Astrocyte (in vitro differentiated cells and primary cell): ENCODE data around the gene WDCP. TPM values are rescaled to one million over a fixed set of nuclear protein-coding genes. Genes with fewer than 3 reads are reported as not detected.

Experiments used
- DNase-seq: peaks from one replicate; pipeline ENCODE4 v3.0.0-alpha.2; 2010; ENCODE audit warnings: low read depth
- FAIRE-seq: peaks from 2 replicates; lab custom pipeline; 2011; peaks lifted over from hg19 to GRCh38; lab: Jason Lieb, UNC
- H2AFZ ChIP-seq: 2 replicates; pipeline ENCODE4 v1.6.0; 2012; ENCODE audit warnings: low read depth, low read length, inconsistent platforms
- H3K27ac ChIP-seq: 2 replicates; pipeline ENCODE4 v1.5.1; 2011; ENCODE audit warnings: low read depth, low read length, inconsistent platforms
- H3K27me3 ChIP-seq: 2 replicates; pipeline ENCODE4 v1.6.0; 2011; ENCODE audit warnings: low read length, inconsistent platforms; ENCODE audit not compliant: insufficient read depth
- H3K36me3 ChIP-seq: 2 replicates; pipeline ENCODE4 v1.5.1; 2011; ENCODE audit warnings: low read length, inconsistent platforms; ENCODE audit not compliant: insufficient read depth
- H3K4me1 ChIP-seq: 2 replicates; pipeline ENCODE4 v1.5.1; 2011; ENCODE audit warnings: low read length, inconsistent platforms; ENCODE audit not compliant: insufficient read depth
- H3K4me2 ChIP-seq: 2 replicates; pipeline ENCODE4 v1.6.0; 2012; ENCODE audit warnings: low read length, inconsistent platforms
- H3K4me3 ChIP-seq: 2 replicates; pipeline ENCODE4 v1.5.1; 2011; ENCODE audit warnings: low read depth, mild to moderate bottlenecking, low read length, inconsistent platforms; ENCODE audit not compliant: insufficient read depth
- H3K79me2 ChIP-seq: 2 replicates; pipeline ENCODE4 v1.6.0; 2012; ENCODE audit warnings: mild to moderate bottlenecking, low read length, inconsistent platforms; ENCODE audit not compliant: insufficient read depth
- H3K9ac ChIP-seq: 2 replicates; pipeline ENCODE4 v1.6.0; 2012; ENCODE audit warnings: mild to moderate bottlenecking, low read length, inconsistent platforms
- H3K9me3 ChIP-seq: 2 replicates; pipeline ENCODE4 v1.5.1; 2012; ENCODE audit warnings: low read depth, mild to moderate bottlenecking, low read length, inconsistent platforms; ENCODE audit not compliant: insufficient read depth
- H4K20me1 ChIP-seq: 2 replicates; pipeline ENCODE4 v1.6.0; 2012; ENCODE audit warnings: low read length, inconsistent platforms; ENCODE audit not compliant: insufficient read depth
- H3K27ac Mint-ChIP-seq: one replicate; pipeline ENCODE4 v1.8.0; 2021; ENCODE audit warnings: mild to moderate bottlenecking, mixed read lengths; ENCODE audit not compliant: unreplicated experiment
- H3K27me3 Mint-ChIP-seq: one replicate; pipeline ENCODE4 v1.8.0; 2021; ENCODE audit warnings: low read depth, mixed read lengths; ENCODE audit not compliant: unreplicated experiment
- H3K36me3 Mint-ChIP-seq: one replicate; pipeline ENCODE4 v1.8.0; 2021; ENCODE audit warnings: low read depth, mixed read lengths; ENCODE audit not compliant: unreplicated experiment
- H3K4me1 Mint-ChIP-seq: one replicate; pipeline ENCODE4 v1.8.0; 2021; ENCODE audit warnings: low read depth, mixed read lengths; ENCODE audit not compliant: unreplicated experiment
- H3K4me3 Mint-ChIP-seq: one replicate; pipeline ENCODE4 v1.8.0; 2021; ENCODE audit warnings: mild to moderate bottlenecking, moderate library complexity, mixed read lengths; ENCODE audit not compliant: unreplicated experiment
- H3K9me3 Mint-ChIP-seq: one replicate; pipeline ENCODE4 v1.8.0; 2021; ENCODE audit warnings: mild to moderate bottlenecking, mixed read lengths; ENCODE audit not compliant: unreplicated experiment
- CTCF ChIP-seq: IDR thresholded peaks from 2 replicates; pipeline ENCODE4 v1.5.1; 2011; ENCODE audit warnings: low read depth, mild to moderate bottlenecking, inconsistent platforms, low read length, moderate library complexity; ENCODE audit not compliant: insufficient read depth
- EZH2 ChIP-seq: IDR thresholded peaks from 2 replicates; pipeline ENCODE4 v1.6.1; 2012; ENCODE audit warnings: mild to moderate bottlenecking, low read length, inconsistent platforms; ENCODE audit not compliant: insufficient read depth
- total RNA-seq: library from RNA; stranded (reverse); gene quantifications from 2 replicates; pipeline ENCODE4 v1.2.1, GENCODE V29; 2021

The WDCP gene
- total RNA-seq, 1 donor from 2014 or later = 17.4 TPM

GRCh38 chr2:24040511-24040910, 6.7 kb downstream of the WDCP start:
- Histone ChIP-seq H4K20me1 (peaks cover 11% of the 10 kb centered on the region), H3K27ac (no peak overlapping the region), H3K4me1 (no peaks in the 10 kb centered on the region), H3K27me3 (no peaks in the 10 kb centered on the region), H2AFZ (no peak overlapping the region), H3K9me3 (no peaks in the 10 kb centered on the region), H3K9ac (no peak overlapping the region), H3K4me3 (no peak overlapping the region), H3K79me2 (peaks cover 37% of the 10 kb centered on the region), H3K4me2 (no peak overlapping the region), H3K36me3 (peaks cover 10% of the 10 kb centered on the region)
- FAIRE-seq (no peak), DNase-seq (no peak)
- TF ChIP-seq EZH2 = no peak
- no peak for TF ChIP-seq CTCF
- H3K36me3 Mint-ChIP-seq = no peaks in the 10 kb centered on the region
- H3K27me3 Mint-ChIP-seq = no peaks in the 10 kb centered on the region
- no peaks in the 10 kb centered on the region for H3K4me1 Mint-ChIP-seq
- no peaks in the 10 kb centered on the region for H3K9me3 Mint-ChIP-seq
- H3K27ac Mint-ChIP-seq = no peak overlapping the region
- H3K4me3 Mint-ChIP-seq = no peak overlapping the region

GRCh38 chr2:24038786-24039499, 8.2 kb downstream of the WDCP start:
- TF ChIP-seq EZH2 = no peak
- no peak for TF ChIP-seq CTCF
- H3K79me2 ChIP-seq = peaks cover 31% of the 10 kb centered on the region

GRCh38 chr2:24026233-24026632, 21.0 kb downstream of the WDCP start:
- H3K27ac ChIP-seq = no peak overlapping the region
- Mint-ChIP-seq H3K9me3 (no peaks in the 10 kb centered on the region), H3K27me3 (no peaks in the 10 kb centered on the region), H3K4me1 (peaks cover 4% of the 10 kb centered on the region), H3K36me3 (peaks cover 22% of the 10 kb centered on the region), H3K4me3 (no peak overlapping the region), H3K27ac (no peak overlapping the region)
- FAIRE-seq (no peak), DNase-seq (no peak)
- H4K20me1 ChIP-seq = peaks cover 3% of the 10 kb centered on the region
- H3K36me3 ChIP-seq = peaks cover 17% of the 10 kb centered on the region
- H3K4me2 ChIP-seq = no peak overlapping the region
- no peak for TF ChIP-seq CTCF
- no peak for TF ChIP-seq EZH2
- no peak overlapping the region for H3K4me3 ChIP-seq
- no peak overlapping the region for H3K9ac ChIP-seq
- no peaks in the 10 kb centered on the region for H3K79me2 ChIP-seq
- H3K27me3 ChIP-seq = no peaks in the 10 kb centered on the region
- no peaks in the 10 kb centered on the region for H3K9me3 ChIP-seq
- no peaks in the 10 kb centered on the region for H3K4me1 ChIP-seq
- no peak overlapping the region for H2AFZ ChIP-seq

More at GRCh38 chr2:24038786-24039499, 8.2 kb downstream of the WDCP start:
- no peak overlapping the region for H3K27ac Mint-ChIP-seq
- Histone ChIP-seq H3K4me2 (no peak overlapping the region), H3K9me3 (no peaks in the 10 kb centered on the region), H2AFZ (no peak overlapping the region), H3K9ac (no peak overlapping the region), H3K4me1 (no peaks in the 10 kb centered on the region), H3K36me3 (peaks cover 10% of the 10 kb centered on the region), H4K20me1 (peaks cover 11% of the 10 kb centered on the region), H3K27me3 (no peaks in the 10 kb centered on the region), H3K4me3 (no peak overlapping the region), H3K27ac (no peak overlapping the region)
- H3K9me3 Mint-ChIP-seq = no peaks in the 10 kb centered on the region
- H3K27me3 Mint-ChIP-seq = no peaks in the 10 kb centered on the region
- no peaks in the 10 kb centered on the region for H3K4me1 Mint-ChIP-seq
- no peaks in the 10 kb centered on the region for H3K36me3 Mint-ChIP-seq
- FAIRE-seq = no peak
- DNase-seq = no peak
- H3K4me3 Mint-ChIP-seq = no peak overlapping the region
